ENCODE measurements around the gene CLC. TPM values are rescaled to one million over a fixed set of nuclear protein-coding genes. Genes with fewer than 3 reads are reported as not detected.
"Not testable (repeated sequence)": the region's sequence is repeated elsewhere in the genome, so short reads cannot be mapped to it uniquely, and the experiment has no call there.

CLC gene
- total RNA-seq, 2 experiments from 2014 or later, result not detected

DNA sequence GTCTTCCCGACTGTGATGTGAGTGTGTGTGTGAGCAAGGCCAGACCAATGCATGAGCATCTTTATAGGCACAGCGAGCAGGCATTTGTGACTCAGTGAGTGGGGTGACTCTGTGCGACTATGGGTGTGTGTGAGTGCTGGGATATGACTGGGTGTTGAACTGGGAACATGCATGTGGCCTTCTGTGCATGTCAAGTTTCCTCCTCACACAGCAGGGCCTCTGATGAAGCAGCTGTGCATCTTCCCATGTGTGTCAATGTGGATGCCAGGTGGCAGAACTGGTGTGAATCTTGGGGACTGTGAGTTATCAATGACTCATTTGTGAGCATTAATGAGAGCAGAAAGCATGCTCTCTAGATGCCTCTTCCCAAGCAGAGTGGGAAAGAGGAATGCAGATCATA, 45.7 kb downstream of the CLC start:
- Histone ChIP-seq H3K4me1 (ENCODE audit: insufficient read depth, low read length) (no peaks in the 10 kb centered on the region), H3K27ac (ENCODE audit: low read depth in 1 of 2, low read length in 2 of 2) (no peak overlapping the region), H3K27me3 (ENCODE audit: control insufficient read depth in 1 of 2, insufficient read depth in 2 of 2, low read length in 2 of 2) (peaks cover 0 to 5% of the 10 kb centered on the region in 2 experiments), H3K4me3 (ENCODE audit: low read length) (no peak overlapping the region), H3K9me3 (ENCODE audit: control insufficient read depth in 1 of 2, insufficient read depth in 1 of 2, low read length in 2 of 2) (peaks cover 0 to 6% of the 10 kb centered on the region in 2 experiments), H3K36me3 (ENCODE audit: insufficient read depth, low read length) (no peaks in the 10 kb centered on the region)
- DNase-seq (no peak), ATAC-seq (ENCODE audit: poor library complexity) (no peak)
- Mint-ChIP-seq H3K36me3 (ENCODE audit: low read depth) (no peaks in the 10 kb centered on the region), H3K4me1 (ENCODE audit: low read depth) (no peaks in the 10 kb centered on the region), H3K9me3 (peaks cover 2% of the 10 kb centered on the region), H3K27ac (no peak overlapping the region), H3K27me3 (peaks cover 37% of the 10 kb centered on the region), H3K4me3 (no peak overlapping the region)
- intact Hi-C loops (cut with DNase I, micrococcal nuclease), result no loop called here
- CTCF ChIA-PET, result no interaction called here
- POLR2A ChIA-PET, result no interaction called here
- no peak for TF ChIP-seq CTCF (IDR thresholded peaks at IDR 0.05)

GRCh38 chr19:39688637-39689036, 49.2 kb downstream of the CLC start:
- H3K9me3 Mint-ChIP-seq; intact Hi-C loops (cut with DNase I, micrococcal nuclease); CTCF ChIA-PET; ATAC-seq (ENCODE audit: poor library complexity); H3K4me3 Mint-ChIP-seq; H3K36me3 ChIP-seq (ENCODE audit: insufficient read depth, low read length); DNase-seq; H3K27me3 ChIP-seq (ENCODE audit: control insufficient read depth in 1 of 2, insufficient read depth in 2 of 2, low read length in 2 of 2); H3K27ac Mint-ChIP-seq; H3K36me3 Mint-ChIP-seq (ENCODE audit: low read depth); H3K4me3 ChIP-seq (ENCODE audit: low read length); H3K9me3 ChIP-seq (ENCODE audit: control insufficient read depth in 1 of 2, insufficient read depth in 1 of 2, low read length in 2 of 2); H3K4me1 ChIP-seq (ENCODE audit: insufficient read depth, low read length); H3K27ac ChIP-seq (ENCODE audit: low read depth in 1 of 2, low read length in 2 of 2); POLR2A ChIA-PET: not testable (repeated sequence)
- H3K4me1 Mint-ChIP-seq (ENCODE audit: low read depth), result peaks cover 12% of the 10 kb centered on the region
- H3K27me3 Mint-ChIP-seq, result peaks cover 29% of the 10 kb centered on the region

- Histone ChIP-seq H3K9me3 (ENCODE audit: control insufficient read depth in 1 of 2, insufficient read depth in 1 of 2, low read length in 2 of 2) (peaks cover 0 to 6% of the 10 kb centered on the region in 2 experiments), H3K4me1 (ENCODE audit: insufficient read depth, low read length) (peaks cover 6% of the 10 kb centered on the region), H3K4me3 (ENCODE audit: low read length) (no peak overlapping the region), H3K27ac (ENCODE audit: low read depth in 1 of 2, low read length in 2 of 2) (no peak overlapping the region), H3K36me3 (ENCODE audit: insufficient read depth, low read length) (no peaks in the 10 kb centered on the region), H3K27me3 (ENCODE audit: control insufficient read depth in 1 of 2, insufficient read depth in 2 of 2, low read length in 2 of 2) (no peaks in the 10 kb centered on the region)
- Mint-ChIP-seq H3K27me3 (peaks cover 21% of the 10 kb centered on the region), H3K36me3 (ENCODE audit: low read depth) (no peaks in the 10 kb centered on the region), H3K4me1 (ENCODE audit: low read depth) (peaks cover 12% of the 10 kb centered on the region), H3K27ac (no peak overlapping the region), H3K9me3 (peaks cover 2% of the 10 kb centered on the region), H3K4me3 (no peak overlapping the region)
- intact Hi-C loops (cut with DNase I, micrococcal nuclease), result no loop called here
- ChIA-PET CTCF (no interaction called here), POLR2A (no interaction called here)
- no peak for TF ChIP-seq CTCF (IDR thresholded peaks at IDR 0.05)
- ATAC-seq (ENCODE audit: poor library complexity) (no peak), DNase-seq (no peak)
Observed at GRCh38 chr19:39686739-39687138, 51.1 kb downstream of the CLC start.

DNA sequence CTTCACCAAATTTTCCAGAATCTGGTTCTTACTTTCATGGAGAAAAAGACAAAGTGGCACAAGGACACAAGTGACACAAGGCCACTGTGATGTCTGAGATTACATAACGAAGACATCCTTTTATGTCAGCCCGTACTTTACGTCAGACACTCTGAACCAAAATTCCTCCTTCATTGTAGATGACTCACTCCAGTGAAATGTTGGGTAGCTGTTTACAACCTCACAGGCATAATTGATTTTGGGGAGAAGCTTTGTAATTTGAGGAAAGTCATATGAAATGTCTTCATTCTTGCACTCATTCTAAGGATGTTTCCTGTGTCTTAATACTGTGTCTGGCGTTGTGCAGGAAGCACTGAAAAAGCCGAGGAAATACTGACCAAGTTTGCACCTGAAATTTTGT, 53.6 kb downstream of the CLC start:
- ATAC-seq (ENCODE audit: poor library complexity) (no peak), DNase-seq (no peak)
- peaks cover 21% of the 10 kb centered on the region for H3K4me1 ChIP-seq (ENCODE audit: insufficient read depth, low read length)
- ChIA-PET POLR2A (no interaction called here), CTCF (no interaction called here)
- H3K9me3 ChIP-seq (ENCODE audit: control insufficient read depth in 1 of 2, insufficient read depth in 1 of 2, low read length in 2 of 2), result no peaks in the 10 kb centered on the region
- no peak for TF ChIP-seq CTCF (IDR thresholded peaks at IDR 0.05)
- H3K36me3 ChIP-seq (ENCODE audit: insufficient read depth, low read length), result no peaks in the 10 kb centered on the region
- H3K27ac ChIP-seq (ENCODE audit: low read depth in 1 of 2, low read length in 2 of 2), result no peak overlapping the region
- no peak overlapping the region for H3K4me3 ChIP-seq (ENCODE audit: low read length)
- Mint-ChIP-seq H3K27me3 (peaks cover 16% of the 10 kb centered on the region), H3K27ac (no peak overlapping the region), H3K4me3 (no peak overlapping the region), H3K9me3 (no peaks in the 10 kb centered on the region), H3K36me3 (ENCODE audit: low read depth) (no peaks in the 10 kb centered on the region), H3K4me1 (ENCODE audit: low read depth) (peaks cover 20% of the 10 kb centered on the region)
- H3K27me3 ChIP-seq (ENCODE audit: control insufficient read depth in 1 of 2, insufficient read depth in 2 of 2, low read length in 2 of 2), result no peaks in the 10 kb centered on the region
- intact Hi-C loops (cut with DNase I, micrococcal nuclease), result no loop called here
